EL (cell line): ENCODE data around the gene HNRNPA1L2.

Experiments
- DNase-seq: peaks from one replicate; pipeline ENCODE4 v3.0.0-alpha.2; 2016

Gene HNRNPA1L2

GRCh38 chr13:52650731-52651130 is 8.5 kb downstream of the HNRNPA1L2 start:
- no peak for DNase-seq

- DNase-seq, result no peak
Observed at GRCh38 chr13:52651897-52652195, 9.6 kb downstream of the HNRNPA1L2 start.

- DNase-seq, result peak; percentile 97
Observed at GRCh38 chr13:52652196-52652979, 10.2 kb downstream of the HNRNPA1L2 start, which contains the start of gene SUGT1. Gene SUGT1, plus strand, starts transcription at chr13:52652836. Its CDS starts 85 bp downstream, at chr13:52652921.

GRCh38 chr13:52652980-52653303 is 10.7 kb downstream of the HNRNPA1L2 start:
- no peak for DNase-seq

- DNase-seq, result no peak
Observed at GRCh38 chr13:52659340-52659739, 17.1 kb downstream of the HNRNPA1L2 start.

- no peak for DNase-seq
Observed at GRCh38 chr13:52664272-52664671, 22.0 kb downstream of the HNRNPA1L2 start.

- peak; percentile 30 for DNase-seq
Observed at GRCh38 chr13:52665325-52665724, 23.1 kb downstream of the HNRNPA1L2 start.

GRCh38 chr13:52669677-52670076 is 27.4 kb downstream of the HNRNPA1L2 start:
- no peak for DNase-seq

- no peak for DNase-seq
Observed at GRCh38 chr13:52670726-52671125, 28.5 kb downstream of the HNRNPA1L2 start.

- no peak for DNase-seq
Observed at GRCh38 chr13:52673465-52673864, 31.2 kb downstream of the HNRNPA1L2 start.

- no peak for DNase-seq
Observed at GRCh38 chr13:52677823-52678222, 35.6 kb downstream of the HNRNPA1L2 start.

- DNase-seq, result peak; percentile 14
Observed at GRCh38 chr13:52685806-52686205, 43.6 kb downstream of the HNRNPA1L2 start.

- DNase-seq, result peak; percentile 28
Observed at GRCh38 chr13:52686376-52686775, 44.1 kb downstream of the HNRNPA1L2 start.
